ENCODE results near the gene WNT16. TPM values are rescaled to one million over a fixed set of nuclear protein-coding genes. Genes with fewer than 3 reads are reported as not detected.
"Not testable (repeated sequence)": the region's sequence is repeated elsewhere in the genome, so short reads cannot be mapped to it uniquely, and the experiment has no call there.

WNT16 gene
- polyA plus RNA-seq, 3 donors: 0.04 to 0.05 TPM; not detected in 1

DNA sequence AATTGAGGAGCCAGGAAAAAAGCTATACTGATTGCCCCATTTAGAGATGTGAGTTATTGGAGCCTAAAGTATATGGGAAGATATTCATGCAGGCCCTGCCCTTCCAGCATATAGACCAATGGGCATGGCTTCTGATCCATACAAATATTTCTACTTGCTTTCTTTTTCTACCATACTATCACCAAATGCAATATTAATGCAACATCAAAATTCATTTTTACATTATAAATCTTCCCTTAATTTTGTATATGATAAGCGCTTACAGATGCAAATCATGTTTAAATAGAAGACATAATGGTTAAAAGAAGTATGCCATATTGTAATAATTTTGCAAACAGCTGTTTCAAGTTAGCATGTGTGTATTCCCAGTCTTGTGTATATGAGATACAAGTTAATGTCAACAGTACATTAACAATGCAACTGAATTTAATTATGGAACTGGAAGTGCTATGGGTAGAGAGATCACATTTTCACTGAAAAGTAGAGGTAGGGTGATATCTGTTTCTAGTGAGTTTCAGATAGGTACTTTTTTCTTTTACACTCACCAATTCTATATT lies 24.6 kb upstream of the WNT16 start:
- no peak for DNase-seq

DNA sequence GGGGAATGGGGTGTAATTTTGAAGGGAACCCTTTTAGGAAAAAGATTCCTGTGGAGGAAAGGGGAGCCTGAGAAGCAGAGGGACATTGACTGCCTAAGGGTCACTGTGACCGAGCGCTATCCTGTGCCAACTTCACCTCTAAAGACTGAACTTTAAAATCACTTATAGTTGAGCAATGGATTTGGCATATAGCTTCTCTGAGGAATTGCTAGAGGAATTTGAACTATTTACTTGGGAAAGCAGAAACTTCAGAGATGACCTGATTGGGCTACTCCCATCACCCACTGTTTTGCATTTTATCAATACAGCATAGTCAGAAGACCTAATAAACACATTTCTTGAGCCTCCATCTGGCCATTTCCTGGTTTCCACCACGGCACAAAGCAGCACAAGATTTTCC lies 23.7 kb upstream of the WNT16 start:
- no peak for DNase-seq

DNA sequence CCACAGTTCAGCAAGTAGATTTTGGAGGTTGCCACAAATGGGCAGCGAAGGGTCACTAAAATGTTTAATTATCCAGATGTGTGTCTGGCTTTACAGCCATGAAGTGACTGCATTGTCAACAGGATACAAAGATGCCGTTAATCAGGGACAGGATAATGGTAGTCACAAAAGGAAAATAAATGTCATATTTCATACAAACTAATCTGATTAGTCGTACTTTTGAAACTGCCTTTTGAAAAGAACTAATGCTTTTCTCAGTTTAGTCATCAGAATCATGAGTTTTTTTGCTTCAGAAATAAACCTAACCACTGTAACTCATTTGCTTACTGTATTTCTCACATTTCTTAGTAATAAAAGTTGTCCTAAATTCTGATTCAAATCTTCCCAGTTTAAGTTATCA lies 22.2 kb upstream of the WNT16 start:
- no peak for DNase-seq

DNA sequence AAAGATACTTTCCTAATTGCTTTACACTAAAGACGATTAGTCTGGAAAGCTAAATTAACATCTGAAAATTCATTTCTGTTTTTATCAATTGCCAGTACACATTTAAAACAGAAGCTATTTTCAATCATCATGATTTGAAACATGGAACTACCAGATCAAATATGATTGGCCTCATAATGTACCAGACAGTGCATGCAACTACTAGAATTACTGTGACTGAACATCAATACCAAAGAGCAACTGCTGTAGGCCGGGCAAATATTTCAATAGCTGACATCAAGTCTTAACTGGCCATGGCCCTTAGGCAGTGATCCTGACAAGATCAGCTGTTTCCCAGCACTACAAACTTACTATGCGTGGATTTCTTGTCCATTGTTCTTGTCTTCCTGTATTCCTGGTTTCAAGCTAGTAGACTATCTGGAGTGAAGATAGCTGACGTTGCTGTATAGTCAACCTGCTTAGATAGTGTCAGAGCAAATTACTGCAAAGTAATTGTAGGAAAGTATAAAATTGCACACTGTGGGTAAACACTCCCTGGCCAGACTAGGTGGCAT lies 21.7 kb upstream of the WNT16 start:
- no peak for DNase-seq

GRCh38 chr7:121313220-121313792 lies 15.5 kb upstream of the WNT16 start:
- no peak for DNase-seq

DNA sequence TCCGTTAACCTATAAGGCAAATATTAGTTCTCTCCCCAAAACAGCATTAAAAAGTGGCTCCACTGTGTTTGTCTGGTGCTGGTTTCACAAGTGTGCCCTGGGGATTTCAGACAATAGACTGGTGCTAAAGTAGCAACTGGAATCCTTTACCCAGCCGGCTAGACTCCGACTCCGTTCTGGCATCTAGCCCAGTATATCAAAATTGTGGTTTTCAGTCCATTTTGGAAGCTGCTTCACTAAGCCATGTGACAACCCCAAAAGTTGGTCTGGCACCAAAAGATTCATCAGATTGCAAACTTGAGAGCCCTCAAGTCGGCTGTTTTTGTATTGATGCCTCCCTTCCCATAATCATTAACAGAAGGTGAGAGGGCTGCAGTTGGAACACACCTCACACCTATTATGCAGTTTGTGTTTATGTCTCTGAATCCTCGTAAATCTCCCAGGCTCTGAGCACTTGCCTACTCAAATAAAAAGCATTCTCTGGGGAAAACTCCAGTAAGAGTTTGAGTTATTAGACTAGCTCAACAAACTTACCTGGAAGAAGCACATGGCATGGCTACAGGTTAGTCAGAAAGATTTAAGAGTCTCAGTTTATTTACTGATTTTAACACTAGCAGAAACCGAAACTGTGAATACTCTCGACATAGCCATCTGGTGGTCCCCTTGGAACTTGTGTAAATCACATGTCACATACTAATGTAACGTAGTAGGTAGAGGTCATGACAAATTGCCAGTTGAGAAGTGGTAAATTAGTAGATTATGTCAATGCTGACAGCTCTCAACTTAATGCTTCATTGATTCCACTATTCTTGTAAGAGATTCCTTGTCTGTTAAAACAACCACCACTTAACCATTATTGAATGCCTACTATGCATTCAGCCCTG lies 14.8 kb upstream of the WNT16 start:
- DNase-seq: peak; percentile 20

GRCh38 chr7:121315170-121315569 lies 13.6 kb upstream of the WNT16 start:
- not testable (repeated sequence) for DNase-seq

DNA sequence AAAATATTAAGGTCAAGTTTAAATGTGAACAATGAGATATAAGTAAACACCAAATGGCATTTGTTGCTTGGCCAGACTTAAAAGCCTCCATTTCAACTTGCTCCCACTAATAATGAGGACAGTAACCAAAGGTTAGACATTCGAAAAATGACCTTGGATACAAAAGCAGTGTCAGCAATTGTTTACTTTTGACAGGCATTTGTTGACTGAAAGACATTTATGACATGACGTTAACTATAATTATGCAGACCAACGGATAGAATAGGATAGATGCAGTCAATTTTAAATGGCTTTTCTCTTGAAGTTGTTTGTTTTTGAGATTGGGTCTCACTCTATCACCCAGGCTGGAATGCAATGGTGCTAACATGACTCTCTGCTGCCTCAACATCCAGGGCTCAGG lies 6.3 kb upstream of the WNT16 start:
- no peak for DNase-seq

DNA sequence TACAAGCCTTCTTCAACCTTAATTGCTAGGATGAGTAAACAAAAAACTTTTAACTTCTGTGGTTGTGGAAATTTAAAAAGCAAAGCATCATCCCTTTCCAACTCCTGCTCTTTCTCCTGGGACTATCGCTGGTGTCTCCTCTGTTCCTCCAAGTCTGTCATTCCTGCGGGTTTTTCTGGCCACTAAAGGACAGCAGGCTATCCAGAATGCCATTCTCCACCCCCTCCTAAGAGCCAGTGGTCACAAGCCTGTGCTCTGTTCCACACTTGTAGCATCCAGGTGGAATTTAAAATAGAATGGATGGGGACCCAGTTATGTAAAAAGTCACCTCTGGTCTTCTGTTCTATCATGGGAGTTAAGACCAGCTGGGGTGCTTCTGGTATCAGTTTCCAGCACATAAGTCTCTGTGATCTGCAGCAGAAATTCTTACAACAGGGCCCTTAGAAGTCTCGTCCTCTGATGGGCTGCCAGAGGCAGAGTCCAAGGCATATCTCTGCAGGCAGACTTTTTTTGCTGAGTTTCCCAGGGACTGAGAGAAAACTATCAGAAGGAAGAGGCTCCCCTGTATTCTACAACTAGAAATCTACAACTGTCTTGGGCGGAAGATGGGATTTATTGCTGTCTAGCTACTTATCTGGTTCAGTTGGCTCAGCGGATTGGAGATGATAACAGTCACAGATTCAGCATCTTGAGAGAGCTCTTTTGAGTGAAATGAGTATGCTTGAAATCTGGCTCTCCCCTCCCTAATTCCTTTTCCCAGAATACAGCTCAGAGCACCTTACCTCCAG lies 5.1 kb upstream of the WNT16 start:
- no peak for DNase-seq

GRCh38 chr7:121327671-121328070 lies 1.1 kb upstream of the WNT16 start:
- no peak for DNase-seq

DNA sequence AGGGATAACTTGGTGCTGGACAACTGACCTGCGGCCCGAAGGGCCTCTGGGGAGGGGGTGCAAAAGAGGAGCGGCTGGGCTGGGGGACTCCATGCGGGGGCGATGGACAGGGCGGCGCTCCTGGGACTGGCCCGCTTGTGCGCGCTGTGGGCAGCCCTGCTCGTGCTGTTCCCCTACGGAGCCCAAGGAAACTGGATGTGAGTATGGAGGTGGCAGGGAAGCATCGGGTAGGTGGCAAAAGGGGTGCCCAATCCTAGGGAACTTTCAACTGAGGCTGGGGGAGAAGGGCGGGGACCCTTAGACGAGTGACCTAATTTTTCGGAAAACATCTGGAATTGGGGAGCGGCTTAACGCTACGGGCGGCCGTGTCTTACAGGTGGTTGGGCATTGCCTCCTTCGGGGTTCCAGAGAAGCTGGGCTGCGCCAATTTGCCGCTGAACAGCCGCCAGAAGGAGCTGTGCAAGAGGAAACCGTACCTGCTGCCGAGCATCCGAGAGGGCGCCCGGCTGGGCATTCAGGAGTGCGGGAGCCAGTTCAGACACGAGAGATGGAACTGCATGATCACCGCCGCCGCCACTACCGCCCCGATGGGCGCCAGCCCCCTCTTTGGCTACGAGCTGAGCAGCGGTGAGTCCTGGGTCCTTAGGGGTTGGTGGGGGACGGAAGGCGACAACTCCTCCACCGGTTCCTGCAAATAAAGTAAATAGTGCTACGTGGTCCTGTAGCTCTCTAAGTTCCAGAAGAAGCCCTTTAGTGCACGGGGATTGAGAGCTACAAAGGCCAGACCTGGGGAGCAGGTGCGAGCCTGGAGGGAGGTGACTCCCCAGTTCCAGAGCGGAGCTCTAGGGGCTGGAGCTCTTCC lies 622 bp downstream of the WNT16 start:
- DNase-seq: peak; percentile 8

DNA sequence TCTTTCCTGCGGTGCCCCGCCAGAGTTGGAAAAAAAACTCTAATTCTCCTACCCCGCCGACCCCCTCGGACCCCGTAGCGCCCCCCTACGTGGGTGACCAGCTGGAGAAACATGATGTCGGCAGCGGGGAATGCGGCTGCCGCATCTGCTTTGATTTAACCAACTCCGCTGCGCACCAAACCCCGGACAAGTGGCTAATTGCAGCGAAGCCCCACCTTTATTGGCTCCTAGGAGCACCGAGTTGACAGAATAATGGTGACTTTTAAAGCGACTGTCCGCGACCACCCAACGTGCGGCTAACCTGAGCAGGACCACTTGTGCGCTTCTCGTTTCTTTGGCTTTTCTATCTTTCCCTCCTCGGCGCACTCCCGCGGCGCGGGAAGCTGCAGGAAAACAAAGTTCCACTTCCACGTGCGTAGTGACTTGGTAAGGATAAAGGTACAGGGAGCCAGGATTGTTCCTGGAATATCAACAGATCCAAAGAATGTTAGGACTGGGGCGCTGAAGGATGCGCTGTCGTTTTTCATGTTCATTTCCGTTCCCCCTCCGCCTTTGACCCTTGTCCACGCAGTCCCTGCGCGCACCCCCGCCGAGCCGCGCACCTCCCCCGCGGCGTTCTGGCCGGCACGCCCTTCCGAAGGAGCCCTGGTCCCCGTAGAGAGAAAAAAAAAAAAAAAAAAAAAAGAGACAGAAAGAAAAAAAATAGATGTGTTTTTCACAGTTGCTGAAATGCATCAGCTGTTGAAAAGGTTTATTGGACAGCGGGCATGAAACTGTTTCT lies 1.4 kb downstream of the WNT16 start:
- peak; percentile 8 for DNase-seq

GRCh38 chr7:121331048-121331447 lies 2.2 kb downstream of the WNT16 start:
- no peak for DNase-seq

DNA sequence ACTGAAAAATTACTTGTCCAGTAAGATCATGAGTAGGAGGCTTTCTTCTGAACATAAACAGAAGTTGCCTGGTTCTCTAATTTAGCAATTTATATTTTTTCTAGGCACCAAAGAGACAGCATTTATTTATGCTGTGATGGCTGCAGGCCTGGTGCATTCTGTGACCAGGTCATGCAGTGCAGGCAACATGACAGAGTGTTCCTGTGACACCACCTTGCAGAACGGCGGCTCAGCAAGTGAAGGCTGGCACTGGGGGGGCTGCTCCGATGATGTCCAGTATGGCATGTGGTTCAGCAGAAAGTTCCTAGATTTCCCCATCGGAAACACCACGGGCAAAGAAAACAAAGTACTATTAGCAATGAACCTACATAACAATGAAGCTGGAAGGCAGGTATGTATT lies 2.8 kb downstream of the WNT16 start:
- DNase-seq: no peak

- DNase-seq: no peak
Observed at GRCh38 chr7:121334376-121334775, 5.6 kb downstream of the WNT16 start.

- no peak for DNase-seq
Observed at GRCh38 chr7:121334875-121335648, 6.3 kb downstream of the WNT16 start.

DNA sequence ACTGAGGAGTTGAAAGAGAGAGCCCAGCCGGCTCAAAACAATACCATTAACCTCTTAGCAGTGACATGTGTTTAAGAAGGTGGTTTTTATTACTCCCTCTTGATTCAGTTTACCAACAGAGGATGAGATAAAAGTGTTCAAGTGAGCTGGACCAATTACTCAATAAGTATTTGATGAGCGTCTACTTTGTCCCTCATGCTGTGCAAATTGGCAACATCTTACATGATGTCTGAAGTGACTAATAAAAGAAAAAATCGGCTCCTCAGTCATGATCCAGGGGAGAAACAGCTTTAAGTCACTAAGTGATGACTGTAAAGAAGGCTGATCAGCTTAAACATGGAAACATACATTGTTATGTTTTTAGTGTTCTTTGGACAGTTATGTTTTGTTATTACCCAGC lies 7.8 kb downstream of the WNT16 start:
- DNase-seq: no peak

- DNase-seq: no peak
Observed at GRCh38 chr7:121337398-121337797, 8.6 kb downstream of the WNT16 start.

DNA sequence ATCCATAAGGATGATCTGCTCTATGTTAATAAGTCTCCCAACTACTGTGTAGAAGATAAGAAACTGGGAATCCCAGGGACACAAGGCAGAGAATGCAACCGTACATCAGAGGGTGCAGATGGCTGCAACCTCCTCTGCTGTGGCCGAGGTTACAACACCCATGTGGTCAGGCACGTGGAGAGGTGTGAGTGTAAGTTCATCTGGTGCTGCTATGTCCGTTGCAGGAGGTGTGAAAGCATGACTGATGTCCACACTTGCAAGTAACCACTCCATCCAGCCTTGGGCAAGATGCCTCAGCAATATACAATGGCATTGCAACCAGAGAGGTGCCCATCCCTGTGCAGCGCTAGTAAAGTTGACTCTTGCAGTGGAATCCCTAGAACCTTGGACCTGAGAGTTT lies 10.3 kb downstream of the WNT16 start:
- DNase-seq: no peak

- no peak for DNase-seq
Observed at GRCh38 chr7:121341933-121342332, 13.1 kb downstream of the WNT16 start.

Measured in renal pelvis (tissue), 4 donors.